WTC11 (cell line): ENCODE results near the gene SOX5.

ENCODE experiments used
- E2F4 ChIP-seq: sonication (generic); formaldehyde crosslinking; IDR thresholded peaks from 2 replicates; pipeline ENCODE4 v1.8.1; 2022; ENCODE audit warnings: low read depth, mild to moderate bottlenecking, moderate library complexity, missing genetic modification reagents, borderline replicate concordance
- ETV6 ChIP-seq: sonication (generic); formaldehyde crosslinking; IDR thresholded peaks from 2 replicates; pipeline ENCODE4 v1.8.1; 2022; ENCODE audit warnings: mild to moderate bottlenecking, missing genetic modification reagents
- TF ChIP-seq, protein P1 (sequence below): sonication (generic); formaldehyde crosslinking; IDR thresholded peaks from 2 replicates; pipeline ENCODE4 v1.8.1; 2023; ENCODE audit warnings: mild to moderate bottlenecking, moderate library complexity, missing genetic modification reagents
- TF ChIP-seq, protein P2 (sequence below): fragments of 200-600 bp; IDR thresholded peaks from 2 replicates; pipeline ENCODE4 v1.8.0; 2022; ENCODE audit warnings: antibody characterized with exemption

- TF ChIP-seq E2F4 (CRISPR knock-in tag): no peak
- TF ChIP-seq, protein P1, sequence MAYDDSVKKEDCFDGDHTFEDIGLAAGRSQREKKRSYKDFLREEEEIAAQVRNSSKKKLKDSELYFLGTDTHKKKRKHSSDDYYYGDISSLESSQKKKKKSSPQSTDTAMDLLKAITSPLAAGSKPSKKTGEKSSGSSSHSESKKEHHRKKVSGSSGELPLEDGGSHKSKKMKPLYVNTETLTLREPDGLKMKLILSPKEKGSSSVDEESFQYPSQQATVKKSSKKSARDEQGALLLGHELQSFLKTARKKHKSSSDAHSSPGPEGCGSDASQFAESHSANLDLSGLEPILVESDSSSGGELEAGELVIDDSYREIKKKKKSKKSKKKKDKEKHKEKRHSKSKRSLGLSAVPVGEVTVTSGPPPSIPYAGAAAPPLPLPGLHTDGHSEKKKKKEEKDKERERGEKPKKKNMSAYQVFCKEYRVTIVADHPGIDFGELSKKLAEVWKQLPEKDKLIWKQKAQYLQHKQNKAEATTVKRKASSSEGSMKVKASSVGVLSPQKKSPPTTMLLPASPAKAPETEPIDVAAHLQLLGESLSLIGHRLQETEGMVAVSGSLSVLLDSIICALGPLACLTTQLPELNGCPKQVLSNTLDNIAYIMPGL (CRISPR knock-in tag): no peak
- no peak for TF ChIP-seq ETV6 (CRISPR knock-in tag)
- TF ChIP-seq, protein P2, sequence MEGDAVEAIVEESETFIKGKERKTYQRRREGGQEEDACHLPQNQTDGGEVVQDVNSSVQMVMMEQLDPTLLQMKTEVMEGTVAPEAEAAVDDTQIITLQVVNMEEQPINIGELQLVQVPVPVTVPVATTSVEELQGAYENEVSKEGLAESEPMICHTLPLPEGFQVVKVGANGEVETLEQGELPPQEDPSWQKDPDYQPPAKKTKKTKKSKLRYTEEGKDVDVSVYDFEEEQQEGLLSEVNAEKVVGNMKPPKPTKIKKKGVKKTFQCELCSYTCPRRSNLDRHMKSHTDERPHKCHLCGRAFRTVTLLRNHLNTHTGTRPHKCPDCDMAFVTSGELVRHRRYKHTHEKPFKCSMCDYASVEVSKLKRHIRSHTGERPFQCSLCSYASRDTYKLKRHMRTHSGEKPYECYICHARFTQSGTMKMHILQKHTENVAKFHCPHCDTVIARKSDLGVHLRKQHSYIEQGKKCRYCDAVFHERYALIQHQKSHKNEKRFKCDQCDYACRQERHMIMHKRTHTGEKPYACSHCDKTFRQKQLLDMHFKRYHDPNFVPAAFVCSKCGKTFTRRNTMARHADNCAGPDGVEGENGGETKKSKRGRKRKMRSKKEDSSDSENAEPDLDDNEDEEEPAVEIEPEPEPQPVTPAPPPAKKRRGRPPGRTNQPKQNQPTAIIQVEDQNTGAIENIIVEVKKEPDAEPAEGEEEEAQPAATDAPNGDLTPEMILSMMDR: no peak
Observed at GRCh38 chr12:23742574-23742973, 206.9 kb downstream of the SOX5 start.
